SJSA1 (cell line): ENCODE results near the gene KRT5. TPM values are rescaled to one million over a fixed set of nuclear protein-coding genes. Genes with fewer than 3 reads are reported as not detected.

Experiments used
- DNase-seq, 2 experiments: peaks; one replicate each; pipeline ENCODE4 v3.0.0-alpha.2; 2015 to 2020; ENCODE audit warnings: low spot score in 2 of 2, low read depth in 1 of 2
- H3K27ac ChIP-seq: fragments of 250-450 bp; sonication (Bioruptor Pico); 2 replicates; pipeline ENCODE4 v1.5.1; 2020; ENCODE audit warnings: mild to moderate bottlenecking, moderate library complexity
- H3K27me3 ChIP-seq: fragments of 250-450 bp; sonication (Bioruptor Pico); replicated peaks from 2 replicates; pipeline ENCODE4 v1.5.1; 2020; ENCODE audit warnings: mild to moderate bottlenecking, moderate library complexity
- H3K36me3 ChIP-seq: fragments of 250-450 bp; sonication (Bioruptor Pico); 2 replicates; pipeline ENCODE4 v1.5.1; 2020; ENCODE audit warnings: mild to moderate bottlenecking
- H3K4me1 ChIP-seq: fragments of 250-450 bp; sonication (Bioruptor Pico); replicated peaks from 2 replicates; pipeline ENCODE4 v1.6.1; 2021; ENCODE audit warnings: mild to moderate bottlenecking
- H3K4me3 ChIP-seq: fragments of 250-450 bp; sonication (Bioruptor Pico); 2 replicates; pipeline ENCODE4 v1.5.1; 2020; ENCODE audit warnings: mild to moderate bottlenecking
- H3K9me3 ChIP-seq: fragments of 250-450 bp; sonication (Bioruptor Pico); replicated peaks from 2 replicates; pipeline ENCODE4 v1.5.1; 2020; ENCODE audit warnings: mild to moderate bottlenecking
- total RNA-seq: library from RNA; depleted of rRNA; stranded (reverse); fragments of >200 nt; shearing (Covaris generic); gene quantifications from 2 replicates; pipeline ENCODE4 v1.2.3, GENCODE V29; 2014

Gene KRT5
- total RNA-seq, 1 experiment from 2014 or later: not detected

DNA sequence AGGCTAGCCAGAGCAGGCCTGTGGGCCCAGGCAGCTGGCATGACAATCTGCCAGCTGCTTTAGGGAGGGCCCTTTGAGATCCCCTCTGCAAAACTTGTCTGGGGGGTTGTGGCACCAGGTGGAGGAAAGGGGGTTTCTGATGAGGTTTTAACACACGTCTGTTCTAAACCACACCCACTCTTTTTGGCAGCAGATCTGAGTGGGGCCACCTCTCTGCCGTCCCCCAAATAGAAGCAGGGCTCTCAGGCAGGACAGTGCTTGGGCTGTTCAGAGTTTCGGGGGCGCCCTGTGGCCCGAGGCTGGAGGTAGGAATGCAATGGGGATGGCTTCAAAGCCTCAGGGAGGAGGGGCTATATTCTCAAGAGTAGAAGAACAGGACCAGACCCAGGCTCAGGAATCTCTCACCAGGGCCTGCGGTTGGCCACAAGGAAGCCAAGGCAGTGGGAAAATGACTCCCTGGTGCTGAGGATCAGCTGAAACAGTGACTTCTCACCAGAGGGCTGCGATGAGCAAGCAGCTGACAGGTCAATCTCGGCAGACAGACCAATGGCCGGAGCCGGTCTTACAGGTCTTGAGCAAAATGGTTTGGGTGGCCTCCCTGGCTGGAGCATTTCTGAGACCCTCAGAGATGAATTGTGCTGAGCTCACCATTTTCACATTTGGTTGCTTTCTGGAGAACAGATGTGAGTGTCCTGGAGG is 1.5 kb upstream of the KRT5 start:
- peaks cover 4% of the 10 kb centered on the region; the same call in 1 of the 2 replicates for H3K27me3 ChIP-seq
- no peaks in the 10 kb centered on the region for H3K4me1 ChIP-seq
- no peaks in the 10 kb centered on the region for H3K36me3 ChIP-seq
- H3K4me3 ChIP-seq: no peak overlapping the region
- no peak for DNase-seq
- H3K27ac ChIP-seq: no peak overlapping the region
- no peaks in the 10 kb centered on the region for H3K9me3 ChIP-seq

DNA sequence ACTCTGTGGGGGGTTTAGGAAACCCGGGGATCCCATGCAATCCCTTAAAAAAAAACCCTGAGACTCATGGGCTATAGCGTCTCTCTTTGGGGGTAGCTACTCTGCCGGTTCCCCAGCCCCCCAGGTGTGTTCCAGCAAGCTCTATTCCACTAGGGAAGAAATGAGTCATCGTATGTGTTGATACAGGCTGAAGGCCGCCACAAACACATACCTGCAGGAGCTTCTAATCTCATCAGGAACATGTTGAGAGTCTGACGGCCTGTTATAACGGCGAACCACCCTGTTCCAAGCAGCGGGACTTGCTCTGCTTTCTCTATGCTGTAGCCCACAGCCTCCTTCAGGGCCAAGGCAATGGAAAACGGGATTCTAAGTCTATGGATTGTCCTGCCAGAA is 977 bp upstream of the KRT5 start:
- Histone ChIP-seq H3K27ac (no peak overlapping the region), H3K36me3 (no peaks in the 10 kb centered on the region), H3K27me3 (peaks cover 4% of the 10 kb centered on the region; the same call in 1 of the 2 replicates), H3K4me1 (no peaks in the 10 kb centered on the region), H3K9me3 (no peaks in the 10 kb centered on the region), H3K4me3 (no peak overlapping the region)
- DNase-seq: no peak

GRCh38 chr12:52519387-52519703 is 849 bp downstream of the KRT5 start:
- DNase-seq: no peak
- no peak overlapping the region for H3K4me3 ChIP-seq
- H3K27me3 ChIP-seq: peaks cover 2% of the 10 kb centered on the region; the same call in 1 of the 2 replicates
- no peaks in the 10 kb centered on the region for H3K9me3 ChIP-seq
- H3K36me3 ChIP-seq: no peaks in the 10 kb centered on the region
- H3K4me1 ChIP-seq: no peaks in the 10 kb centered on the region
- H3K27ac ChIP-seq: no peak overlapping the region

DNA sequence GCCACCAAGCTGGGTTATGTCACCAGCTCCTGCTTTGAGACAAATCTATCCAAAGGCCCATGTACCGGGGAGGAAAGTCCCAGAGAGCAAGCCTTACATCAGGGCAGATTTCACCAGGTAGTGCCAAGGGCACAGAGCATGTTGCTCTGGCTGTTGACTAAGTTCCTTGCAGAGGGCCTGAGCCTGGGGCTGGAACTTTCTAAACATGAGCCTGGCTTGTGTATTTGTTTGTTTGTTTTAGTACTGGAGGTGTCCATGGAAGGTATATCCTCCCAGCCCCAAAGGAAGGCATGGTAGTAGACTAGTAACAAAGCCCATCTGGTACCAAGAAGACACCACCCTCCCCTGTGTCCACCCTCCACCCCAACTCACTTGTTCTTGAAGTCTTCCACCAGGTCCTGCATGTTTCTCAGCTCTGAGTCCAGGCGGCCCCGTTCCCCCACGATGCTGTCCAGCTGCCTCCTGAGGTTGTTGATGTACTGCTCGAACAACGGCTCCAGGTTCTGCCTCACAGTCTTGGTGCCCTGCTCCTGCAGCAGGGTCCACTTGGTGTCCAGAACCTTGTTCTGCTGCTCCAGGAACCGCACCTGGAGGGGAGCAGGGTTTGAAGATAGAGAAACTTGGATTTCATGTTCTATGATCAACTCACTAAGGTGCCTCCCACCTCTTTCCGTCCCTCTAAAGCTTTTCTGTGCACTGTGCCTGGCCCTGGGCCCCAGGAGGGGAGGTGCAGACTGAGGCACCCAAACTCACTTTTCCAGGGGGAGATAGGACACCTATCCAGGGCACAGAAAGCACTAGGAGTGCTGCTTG is 1.4 kb downstream of the KRT5 start:
- H3K36me3 ChIP-seq: no peaks in the 10 kb centered on the region
- no peaks in the 10 kb centered on the region for H3K4me1 ChIP-seq
- no peak overlapping the region for H3K4me3 ChIP-seq
- H3K9me3 ChIP-seq: no peaks in the 10 kb centered on the region
- DNase-seq: no peak
- H3K27ac ChIP-seq: no peak overlapping the region
- H3K27me3 ChIP-seq: peaks cover 2% of the 10 kb centered on the region; the same call in 1 of the 2 replicates

DNA sequence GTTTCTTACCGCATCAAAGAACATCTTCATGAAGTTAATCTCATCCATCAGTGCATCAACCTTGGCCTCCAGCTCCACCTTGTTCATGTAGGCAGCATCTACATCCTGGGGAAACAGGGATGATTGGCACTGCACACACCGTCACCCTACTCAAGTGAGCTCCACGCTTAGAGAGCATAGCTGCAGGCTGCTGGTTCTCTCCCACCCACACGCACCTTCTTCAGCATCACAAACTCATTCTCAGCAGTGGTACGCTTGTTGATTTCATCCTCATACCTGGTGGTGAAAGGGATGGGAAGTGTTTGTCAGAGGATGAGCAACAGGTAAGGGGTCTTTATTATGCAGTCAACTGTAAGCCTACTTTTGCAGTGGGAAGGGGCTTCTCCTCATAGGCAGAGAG is 2.3 kb downstream of the KRT5 start:
- Histone ChIP-seq H3K27ac (no peak overlapping the region), H3K4me3 (no peak overlapping the region), H3K27me3 (peaks cover 4% of the 10 kb centered on the region), H3K36me3 (no peaks in the 10 kb centered on the region), H3K4me1 (no peaks in the 10 kb centered on the region), H3K9me3 (no peaks in the 10 kb centered on the region)
- peak in 1 of 2 experiments; percentile 15 for DNase-seq

DNA sequence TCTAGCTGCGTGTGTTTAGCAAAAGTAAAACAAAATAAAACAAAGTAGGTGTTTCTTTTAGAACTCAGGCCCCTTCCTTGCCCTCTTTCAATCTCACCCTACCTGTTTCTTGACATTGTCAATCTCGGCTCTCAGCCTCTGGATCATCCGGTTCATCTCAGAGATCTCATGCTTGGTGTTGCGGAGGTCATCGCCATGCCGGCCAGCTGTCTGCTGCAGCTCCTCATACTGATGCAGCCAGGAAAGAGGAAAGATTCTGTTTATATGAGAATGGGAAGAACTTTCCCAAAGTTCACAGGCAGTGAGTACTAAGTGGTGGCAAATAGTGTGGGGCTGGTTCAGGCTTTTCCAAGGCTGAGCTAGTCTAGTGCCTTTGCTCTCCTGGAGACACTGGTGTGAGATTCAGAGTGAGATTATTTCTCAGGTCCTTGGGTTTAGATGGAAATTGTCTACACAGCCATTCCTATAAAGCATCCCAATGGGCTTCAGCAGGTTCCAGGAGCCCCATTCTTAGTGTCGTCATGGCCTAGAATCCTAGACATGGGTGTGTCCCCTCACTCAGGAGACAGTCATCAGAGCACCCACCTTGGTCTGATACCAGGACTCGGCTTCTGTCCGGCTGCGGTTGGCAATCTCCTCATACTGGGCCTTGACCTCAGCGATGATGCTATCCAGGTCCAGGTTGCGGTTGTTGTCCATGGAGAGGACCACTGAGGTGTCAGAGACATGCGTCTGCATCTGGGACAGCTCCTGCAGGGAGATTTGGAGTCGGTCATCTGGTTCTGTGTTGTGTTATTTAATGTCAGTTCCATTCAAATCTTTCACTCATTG is 3.0 kb downstream of the KRT5 start:
- peak in 1 of 2 experiments; percentile 13 for DNase-seq
- Histone ChIP-seq H3K4me3 (no peak overlapping the region), H3K9me3 (no peaks in the 10 kb centered on the region), H3K27me3 (peaks cover 8% of the 10 kb centered on the region), H3K36me3 (no peaks in the 10 kb centered on the region), H3K4me1 (no peaks in the 10 kb centered on the region), H3K27ac (no peak overlapping the region)

DNA sequence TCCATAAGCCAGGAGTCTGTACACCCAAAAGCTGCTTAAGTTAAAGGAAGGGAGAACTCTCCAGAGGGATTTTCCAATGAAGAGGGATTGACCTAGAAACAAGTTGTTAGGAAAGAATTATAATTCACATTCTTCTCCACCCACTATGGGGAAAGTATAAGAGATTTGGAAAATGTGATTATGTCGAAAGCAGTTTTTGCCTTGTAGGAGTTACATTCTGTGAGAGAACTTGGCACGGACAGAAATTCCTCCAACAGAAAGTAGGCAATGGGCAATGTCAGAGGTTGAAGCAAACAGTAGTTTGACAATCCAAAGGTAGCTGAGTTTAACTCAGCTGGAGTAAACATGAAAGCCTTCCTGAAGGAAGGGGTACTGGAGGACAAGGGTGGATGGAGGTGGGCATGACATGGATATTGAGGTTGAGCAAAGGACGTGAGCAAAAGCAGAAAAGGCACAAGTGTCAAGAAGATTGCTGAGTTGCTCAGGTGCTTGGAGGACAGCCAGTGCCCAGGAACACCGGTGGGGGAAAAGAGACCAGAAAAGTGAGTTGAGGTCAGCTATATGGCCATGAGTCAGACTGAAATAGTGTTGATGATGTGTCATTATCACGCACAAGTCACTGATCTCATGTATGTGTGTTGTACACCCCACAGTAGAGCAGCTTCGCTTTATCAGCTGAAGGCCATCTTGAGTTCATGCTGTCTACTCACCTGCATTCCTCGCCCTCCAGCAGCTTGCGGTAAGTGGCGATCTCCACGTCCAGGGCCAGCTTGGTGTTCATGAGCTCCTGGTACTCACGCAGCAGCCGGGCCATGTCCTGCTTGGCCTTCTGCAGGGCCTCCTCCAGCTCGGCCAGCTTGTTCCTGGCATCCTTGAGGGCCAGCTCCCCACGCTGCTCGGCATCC is 4.0 kb downstream of the KRT5 start:
- no peak for DNase-seq
- Histone ChIP-seq H3K9me3 (no peaks in the 10 kb centered on the region; the same call in 1 of the 2 replicates), H3K27me3 (peaks cover 10% of the 10 kb centered on the region), H3K27ac (no peak overlapping the region), H3K36me3 (no peaks in the 10 kb centered on the region), H3K4me1 (no peaks in the 10 kb centered on the region), H3K4me3 (no peak overlapping the region)

GRCh38 chr12:52515319-52515646 is 4.9 kb downstream of the KRT5 start:
- Histone ChIP-seq H3K27ac (no peak overlapping the region), H3K36me3 (no peaks in the 10 kb centered on the region), H3K27me3 (peaks cover 10% of the 10 kb centered on the region), H3K9me3 (no peaks in the 10 kb centered on the region; the same call in 1 of the 2 replicates), H3K4me3 (no peak overlapping the region), H3K4me1 (no peaks in the 10 kb centered on the region)
- no peak for DNase-seq

DNA sequence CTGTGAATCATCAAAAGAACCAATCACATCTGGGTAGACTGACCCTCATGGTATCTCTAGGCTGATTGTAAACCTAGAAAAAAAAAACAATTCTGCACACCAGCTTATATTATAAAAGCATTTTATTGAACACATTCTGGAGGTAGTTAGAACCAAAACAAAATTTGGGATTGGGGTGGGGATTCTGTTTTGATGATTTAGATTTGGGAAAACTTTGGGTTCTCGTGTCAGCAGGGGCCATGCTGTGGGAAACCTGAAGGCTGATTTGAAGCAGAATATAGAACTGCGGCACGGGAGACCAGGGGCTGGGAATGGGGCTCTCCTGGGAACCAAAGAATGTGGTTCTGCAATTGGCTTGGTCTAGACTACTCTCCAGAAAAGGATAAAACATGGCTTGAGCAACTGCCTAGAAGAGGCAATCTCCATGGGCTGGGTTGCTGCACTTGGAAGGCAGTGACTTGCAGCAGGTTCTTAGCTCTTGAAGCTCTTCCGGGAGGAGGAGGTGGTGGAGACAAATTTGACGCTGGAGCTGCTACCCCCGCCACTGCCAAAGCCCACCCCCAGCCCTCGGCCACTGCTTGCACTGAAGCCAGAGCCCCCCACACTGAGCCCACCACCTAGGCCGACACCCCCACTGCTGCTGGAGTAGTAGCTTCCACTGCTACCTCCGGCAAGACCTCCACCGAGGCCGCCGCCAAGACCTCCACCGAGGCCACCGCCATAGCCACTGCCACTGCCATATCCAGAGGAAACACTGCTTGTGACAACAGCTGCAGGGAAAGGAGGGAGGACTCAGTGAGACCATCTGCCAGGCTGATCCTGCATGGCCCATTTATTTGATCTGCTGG is 5.5 kb downstream of the KRT5 start:
- Histone ChIP-seq H3K36me3 (no peaks in the 10 kb centered on the region), H3K9me3 (no peaks in the 10 kb centered on the region; the same call in 1 of the 2 replicates), H3K4me3 (no peak overlapping the region), H3K4me1 (no peaks in the 10 kb centered on the region), H3K27ac (no peak overlapping the region), H3K27me3 (peaks cover 10% of the 10 kb centered on the region)
- DNase-seq: no peak

DNA sequence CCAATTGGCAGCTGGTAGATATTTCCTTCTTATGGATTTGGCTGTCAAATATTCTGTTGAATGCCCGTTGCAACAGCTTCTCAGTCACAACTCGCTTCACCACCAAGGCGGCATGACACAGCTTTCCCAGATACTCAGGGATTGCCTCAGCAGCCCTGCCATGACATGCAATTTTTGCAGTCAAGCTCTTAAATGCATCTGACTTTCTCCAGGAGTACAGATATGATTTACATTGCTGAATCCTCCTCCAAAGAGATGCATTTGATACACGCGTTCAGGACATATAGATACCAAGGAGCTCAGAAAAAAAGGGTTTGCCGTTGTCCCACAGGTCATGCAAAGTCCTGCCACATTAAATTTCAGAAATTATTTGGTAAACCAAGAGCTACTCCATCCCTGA is 6.5 kb downstream of the KRT5 start:
- no peak overlapping the region for H3K4me3 ChIP-seq
- peaks cover 8% of the 10 kb centered on the region for H3K27me3 ChIP-seq
- DNase-seq: no peak
- no peaks in the 10 kb centered on the region; the same call in 1 of the 2 replicates for H3K9me3 ChIP-seq
- H3K27ac ChIP-seq: no peak overlapping the region
- H3K36me3 ChIP-seq: no peaks in the 10 kb centered on the region
- no peaks in the 10 kb centered on the region for H3K4me1 ChIP-seq

GRCh38 chr12:52508211-52508610 is 12.0 kb downstream of the KRT5 start:
- H3K4me3 ChIP-seq: no peak overlapping the region
- H3K27ac ChIP-seq: no peak overlapping the region
- peak in 1 of 2 experiments; percentile 12 for DNase-seq
- H3K9me3 ChIP-seq: no peaks in the 10 kb centered on the region; the same call in 1 of the 2 replicates
- H3K36me3 ChIP-seq: no peaks in the 10 kb centered on the region
- no peaks in the 10 kb centered on the region for H3K4me1 ChIP-seq
- peaks cover 16% of the 10 kb centered on the region for H3K27me3 ChIP-seq

GRCh38 chr12:52506858-52507715 is 13.1 kb downstream of the KRT5 start:
- DNase-seq: peak in 1 of 2 experiments; percentile 14
- no peak overlapping the region for H3K4me3 ChIP-seq

More at GRCh38 chr12:52506858-52507715, 13.1 kb downstream of the KRT5 start:
- Histone ChIP-seq H3K27me3 (peaks cover 9% of the 10 kb centered on the region; the same call in 1 of the 2 replicates), H3K4me1 (no peaks in the 10 kb centered on the region), H3K36me3 (no peaks in the 10 kb centered on the region), H3K27ac (no peak overlapping the region), H3K9me3 (no peaks in the 10 kb centered on the region; the same call in 1 of the 2 replicates)
